Bone marrow (tissue), 2 donors: ENCODE data around the gene XRCC4.
"Not testable (repeated sequence)": the region's sequence is repeated elsewhere in the genome, so short reads cannot be mapped to it uniquely, and the experiment has no call there.

Experiments used
- DNase-seq, 2 donors: peaks; one replicate each; lab custom pipeline; 2025; lab: John Stamatoyannopoulos, UW

Gene XRCC4

DNA sequence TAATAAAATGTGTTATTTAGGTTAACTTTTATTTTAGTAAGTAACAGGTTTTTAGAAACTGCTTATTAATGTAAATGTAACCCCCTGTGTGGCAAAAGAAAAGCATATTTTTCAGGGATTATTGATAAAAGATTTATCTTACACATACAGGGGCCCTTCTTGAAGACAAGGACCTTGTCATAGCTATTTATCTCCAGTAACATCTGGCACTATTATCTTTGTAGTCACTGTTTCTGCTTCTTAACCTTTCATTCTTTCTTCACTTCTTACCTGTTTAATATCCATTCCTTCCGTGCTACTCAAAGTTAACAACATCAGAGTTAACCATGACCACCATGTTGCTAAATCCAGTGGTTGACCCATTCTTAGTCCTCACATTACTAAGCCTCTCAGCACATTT lies 276.4 kb downstream of the XRCC4 start:
- DNase-seq, result no peak

DNA sequence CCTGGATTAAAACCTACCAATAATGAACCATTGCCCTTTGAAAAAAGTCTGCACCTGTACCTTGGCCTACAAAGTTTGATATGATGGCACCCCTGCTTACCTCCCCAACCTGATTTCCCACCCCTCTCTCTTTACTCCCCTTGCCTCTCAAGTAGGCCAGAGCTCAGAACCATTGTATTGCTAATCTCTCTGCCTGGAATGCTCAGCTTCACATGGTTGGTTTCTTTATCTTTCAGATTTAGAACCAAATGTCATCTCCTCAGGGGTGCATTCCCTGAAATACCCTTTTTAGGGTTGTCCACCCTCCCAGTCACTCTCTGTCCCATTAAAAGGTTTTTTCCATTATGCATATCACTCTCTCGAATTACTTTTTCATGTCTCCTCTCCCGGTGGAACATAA lies 277.6 kb downstream of the XRCC4 start:
- DNase-seq, result no peak

- DNase-seq, result not testable (repeated sequence)
These were observed 278.2 kb downstream of the XRCC4 start for GRCh38 chr5:83355482-83356014.

DNA sequence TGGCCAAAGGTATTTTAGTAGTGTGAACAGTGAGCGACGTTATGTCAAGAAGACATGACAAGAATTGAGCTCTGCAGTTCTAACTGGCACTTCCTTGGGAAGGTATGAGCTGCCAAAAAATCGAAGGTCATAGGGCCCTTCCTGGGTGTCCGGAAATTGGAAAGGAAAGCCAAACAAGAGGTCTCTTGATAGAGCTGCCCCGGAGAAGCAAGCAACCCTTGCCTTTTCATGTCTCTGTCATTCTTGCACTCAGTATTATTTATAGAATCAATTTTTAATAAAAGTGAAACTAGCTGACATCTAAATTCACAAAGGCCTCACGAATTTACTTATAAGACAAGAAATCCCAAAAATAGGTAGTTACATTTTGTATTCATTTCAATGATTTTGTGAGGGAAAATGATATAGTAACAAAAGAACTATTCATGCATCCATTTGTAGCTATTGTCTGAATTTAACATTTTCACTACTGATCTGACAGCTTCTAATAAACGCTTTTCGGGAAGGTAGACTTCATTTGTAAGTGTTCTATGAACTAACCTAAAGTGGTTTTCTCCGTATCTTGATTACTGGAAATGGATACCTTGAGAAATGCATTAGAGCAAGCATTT lies 280.4 kb downstream of the XRCC4 start:
- DNase-seq, result no peak

GRCh38 chr5:83360573-83360972 lies 283.2 kb downstream of the XRCC4 start:
- no peak for DNase-seq

DNA sequence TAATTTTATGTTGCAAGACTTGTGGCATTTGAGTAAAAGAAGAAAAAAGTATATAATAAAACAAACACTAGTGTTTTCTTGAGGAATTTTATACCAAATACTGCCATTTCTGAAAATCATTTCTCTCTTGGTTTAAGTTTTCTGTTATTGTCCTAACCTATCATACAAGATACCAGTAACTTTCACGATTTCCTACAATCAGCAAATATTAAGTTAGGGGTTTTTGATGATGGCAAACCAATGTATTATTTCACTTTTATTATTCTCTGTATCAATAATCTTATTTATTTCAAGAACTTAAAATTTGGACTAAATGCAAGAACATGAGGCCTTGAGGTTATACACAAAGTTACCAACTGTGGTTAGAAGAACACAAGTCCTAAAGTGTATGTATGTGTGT lies 285.2 kb downstream of the XRCC4 start:
- DNase-seq, result no peak

DNA sequence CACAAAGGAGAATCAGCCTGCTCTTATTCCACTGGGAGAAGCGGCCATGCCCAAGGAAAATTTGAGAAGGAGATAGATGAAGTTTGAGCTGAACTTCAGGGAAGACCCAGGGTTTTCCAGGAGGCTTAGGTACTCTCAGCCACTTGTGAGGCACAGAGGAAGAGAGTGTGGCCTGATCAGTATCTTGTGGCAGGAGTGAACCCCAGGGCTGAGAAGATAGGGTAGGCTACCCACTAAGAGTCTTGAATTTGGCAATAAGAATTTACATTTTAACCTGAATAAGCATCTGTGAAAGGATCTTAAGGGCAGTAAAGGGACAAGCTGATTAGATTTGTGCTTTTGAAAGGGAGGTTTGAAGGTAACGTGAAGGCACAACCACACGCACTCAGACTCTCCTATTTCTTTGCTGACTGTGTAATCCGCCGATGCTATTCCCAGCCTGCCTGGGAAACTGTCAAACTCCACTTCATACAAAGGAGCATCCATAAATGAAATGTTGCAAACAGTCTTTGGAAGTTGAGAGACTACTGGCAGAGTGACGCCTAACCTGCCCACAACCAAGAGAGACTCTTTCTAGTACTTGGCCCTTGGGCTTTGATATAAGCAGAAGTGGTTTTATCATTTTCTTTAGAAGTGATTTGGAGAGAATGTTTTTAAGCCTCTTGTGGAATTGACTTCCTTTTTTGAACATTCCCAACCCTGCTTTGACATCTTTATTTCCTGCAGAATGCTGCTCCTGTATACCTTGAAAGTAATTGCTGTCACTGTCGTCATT lies 286.0 kb downstream of the XRCC4 start:
- no peak for DNase-seq

GRCh38 chr5:83363886-83364275 lies 286.5 kb downstream of the XRCC4 start:
- DNase-seq, result no peak

- DNase-seq, result no peak
These were observed 287.3 kb downstream of the XRCC4 start for GRCh38 chr5:83364312-83365299.

GRCh38 chr5:83368319-83368718 lies 291.0 kb downstream of the XRCC4 start:
- no peak for DNase-seq

DNA sequence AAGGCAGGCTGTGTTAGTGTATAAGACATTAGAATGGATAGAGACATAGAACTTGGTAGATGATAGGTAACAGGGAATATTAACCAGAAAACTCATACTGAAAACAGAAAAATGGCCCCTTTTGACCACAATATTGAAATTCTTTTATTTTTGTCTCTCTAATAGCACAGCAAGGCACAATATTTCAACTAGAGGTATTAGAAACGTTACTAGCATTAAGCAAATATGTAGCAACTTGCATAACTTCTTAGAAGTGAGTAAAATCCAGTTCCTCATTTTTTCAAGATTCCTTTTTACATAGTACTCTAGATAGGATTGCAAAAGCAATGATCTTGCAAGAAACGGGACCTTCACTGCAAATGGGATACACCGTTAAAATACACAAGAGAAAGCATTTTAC lies 291.5 kb downstream of the XRCC4 start:
- DNase-seq, result no peak

- no peak for DNase-seq
These were observed 293.6 kb downstream of the XRCC4 start for GRCh38 chr5:83370957-83371356.

DNA sequence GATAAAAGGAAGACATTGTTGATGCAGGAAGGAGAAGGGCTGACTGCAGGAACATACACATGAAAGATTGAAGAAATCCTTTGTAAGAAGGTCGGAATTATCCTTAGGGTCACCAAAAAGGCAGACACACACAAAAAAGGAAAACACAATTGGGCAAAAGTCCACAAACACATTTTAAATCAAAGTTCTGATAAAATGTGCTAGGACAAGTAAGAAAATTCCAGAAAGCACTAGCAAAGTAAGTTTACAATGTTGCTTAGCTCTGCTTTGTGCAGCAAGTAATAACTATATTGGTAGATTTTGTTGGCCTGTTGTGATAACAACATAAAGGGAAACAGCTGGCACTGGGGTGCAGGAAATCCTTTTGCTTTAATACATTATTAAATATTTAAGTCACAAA lies 294.4 kb downstream of the XRCC4 start:
- DNase-seq, result no peak

- DNase-seq, result no peak
These were observed 297.2 kb downstream of the XRCC4 start for GRCh38 chr5:83374547-83374946.

- DNase-seq, result no peak
These were observed 297.9 kb downstream of the XRCC4 start for GRCh38 chr5:83375049-83375745.

- DNase-seq, result no peak
These were observed 299.1 kb downstream of the XRCC4 start for GRCh38 chr5:83376461-83376860.

DNA sequence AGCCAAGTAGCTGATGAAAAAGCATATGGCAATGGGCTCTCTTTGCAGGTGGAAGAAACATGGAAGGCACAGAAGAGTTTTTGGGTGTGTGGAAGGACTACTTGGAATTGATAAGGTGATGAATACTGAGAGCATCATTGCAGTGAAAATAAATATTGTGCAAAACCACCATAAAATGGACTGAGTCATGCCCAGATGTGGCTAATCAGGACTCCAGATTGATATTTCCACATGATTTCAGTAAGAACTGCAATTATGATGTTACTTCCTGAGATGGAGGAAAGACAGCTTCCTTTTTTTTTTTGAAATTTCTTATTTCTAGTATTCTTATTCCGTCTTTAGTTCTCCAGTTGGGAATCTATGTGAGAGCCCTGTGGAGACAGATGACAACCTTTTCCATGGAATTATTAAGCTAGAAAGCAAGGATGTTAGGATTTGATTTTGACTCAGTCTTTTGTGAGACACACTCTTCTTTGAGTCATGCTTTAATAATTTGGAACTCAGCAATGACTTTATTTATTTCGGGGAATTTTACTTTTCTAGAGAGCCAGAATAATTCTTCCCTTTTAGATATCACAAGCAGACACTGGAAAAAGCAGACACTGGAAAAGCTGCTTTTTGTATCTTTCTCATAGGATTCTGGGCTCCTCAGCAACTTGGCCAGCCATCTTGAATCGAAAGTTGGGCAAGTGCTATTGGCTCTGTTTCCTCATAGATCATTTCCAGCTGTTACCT lies 300.0 kb downstream of the XRCC4 start:
- no peak for DNase-seq

- DNase-seq, result no peak
These were observed 301.4 kb downstream of the XRCC4 start for GRCh38 chr5:83378624-83379289.

- DNase-seq, result no peak
These were observed 308.5 kb downstream of the XRCC4 start for GRCh38 chr5:83385812-83386211.

DNA sequence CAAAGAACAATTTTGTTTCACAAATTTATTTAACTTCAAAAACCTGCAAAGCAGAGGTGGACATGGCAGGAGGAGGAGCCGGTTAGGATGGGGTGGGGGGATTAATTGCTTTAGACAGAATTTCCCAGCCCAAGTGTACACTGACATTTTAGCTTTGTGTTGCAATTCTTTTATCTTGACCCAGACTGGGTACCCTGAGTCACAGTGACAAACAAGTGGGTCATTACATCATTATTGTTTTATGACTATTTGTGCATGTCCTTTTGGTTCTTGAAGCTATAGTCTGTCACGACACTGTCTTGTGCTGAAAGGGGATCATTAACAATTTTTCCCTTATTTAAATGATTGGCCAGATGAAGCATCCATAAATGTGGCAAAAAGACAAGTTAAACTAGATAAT lies 309.7 kb downstream of the XRCC4 start:
- no peak for DNase-seq

DNA sequence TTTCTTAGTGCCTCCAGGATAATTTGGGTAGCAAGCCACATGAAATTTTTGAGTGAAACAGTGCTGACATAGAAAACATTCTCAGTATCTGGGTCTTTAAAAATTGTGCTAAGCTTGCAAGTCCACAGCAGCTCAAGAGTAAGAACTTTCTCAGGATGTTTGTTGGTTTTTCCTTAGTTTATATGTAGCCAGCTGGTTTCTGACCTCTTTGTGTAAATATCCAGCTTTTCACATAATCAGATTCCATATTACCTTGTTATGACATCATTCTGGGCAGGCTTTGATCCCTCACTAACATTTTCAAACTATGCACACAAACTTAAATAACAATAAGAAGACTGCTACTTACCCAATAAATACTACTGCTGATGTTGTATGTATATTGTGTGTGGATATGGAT lies 311.3 kb downstream of the XRCC4 start:
- DNase-seq, result no peak
